ENCODE measurements around the gene ZXDC.

GRCh38 chr3:126476166-126477060 is 722 bp upstream of the ZXDC start:
- TF ChIP-seq ZNF274 (IDR thresholded peaks at IDR 0.05; ENCODE audit: low read depth, low read length) = no peak
- TF ChIP-seq YY1 (IDR thresholded peaks at IDR 0.05; ENCODE audit: insufficient read depth, insufficient read length) = no peak
- no peak for TF ChIP-seq SUZ12 (IDR thresholded peaks at IDR 0.05; ENCODE audit: extremely low read depth, insufficient read depth, insufficient read length)
